NCI-H82 treated with DMSO at 0.1 percent for 48 hours (cell line): ENCODE data around the gene NLRC5.
A peak's percentile ranks its signal among the peaks of the same experiment; 100 is the strongest.
"Not testable (repeated sequence)": the region's sequence is repeated elsewhere in the genome, so short reads cannot be mapped to it uniquely, and the experiment has no call there.

Source experiments
- DNase-seq: peaks from one replicate; lab custom pipeline; 2025; ENCODE audit not compliant: unreplicated experiment; lab: John Stamatoyannopoulos, UW

The NLRC5 gene

DNA sequence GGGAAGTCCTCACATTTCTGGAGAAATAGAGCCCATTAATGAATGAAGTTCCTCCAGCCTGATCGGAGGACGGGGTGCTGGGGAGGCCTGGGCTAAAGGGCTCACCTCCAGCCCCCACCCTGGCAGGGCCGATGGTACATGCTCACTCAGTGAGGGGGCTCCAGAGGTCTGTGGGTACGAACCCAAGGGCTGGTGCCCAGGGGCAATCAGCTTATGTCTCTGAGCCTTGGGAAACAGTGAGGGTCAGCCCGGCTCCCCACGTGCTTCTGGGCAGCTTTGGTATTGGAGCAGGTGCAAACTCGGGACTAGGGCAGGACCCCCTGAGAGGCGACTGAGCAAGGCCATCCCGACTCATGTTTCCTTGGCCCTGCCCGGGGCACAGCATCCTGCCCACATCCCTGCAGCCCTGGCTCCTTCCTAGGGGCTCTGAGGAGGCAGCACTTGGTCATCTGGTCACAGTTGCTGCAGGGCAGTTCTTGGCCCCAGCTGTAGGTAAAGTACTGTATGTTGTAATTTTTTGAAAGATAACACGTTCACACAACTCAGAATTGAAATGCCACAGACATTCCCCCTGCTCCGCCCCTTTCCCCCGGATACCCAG is 28.6 kb upstream of the NLRC5 start:
- no peak for DNase-seq

DNA sequence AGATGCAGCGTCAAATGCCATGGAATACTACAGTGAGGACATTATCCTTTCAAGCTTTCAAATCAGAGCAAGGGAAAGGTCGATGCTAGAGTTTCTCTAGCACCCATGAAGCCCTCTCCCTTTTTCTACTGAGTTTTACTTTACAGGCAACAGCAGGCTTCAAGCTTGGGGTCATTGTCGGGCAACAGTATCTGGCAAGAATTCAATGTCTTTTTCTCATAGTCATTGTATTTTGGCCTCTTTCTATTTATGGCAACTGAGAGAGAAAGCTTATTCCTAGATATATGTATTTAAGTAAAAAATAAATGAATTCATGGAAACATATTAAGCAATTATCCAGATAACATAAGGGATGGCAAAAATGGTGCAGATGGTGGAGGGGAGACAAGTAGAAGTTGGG is 28.0 kb upstream of the NLRC5 start:
- DNase-seq = no peak

DNA sequence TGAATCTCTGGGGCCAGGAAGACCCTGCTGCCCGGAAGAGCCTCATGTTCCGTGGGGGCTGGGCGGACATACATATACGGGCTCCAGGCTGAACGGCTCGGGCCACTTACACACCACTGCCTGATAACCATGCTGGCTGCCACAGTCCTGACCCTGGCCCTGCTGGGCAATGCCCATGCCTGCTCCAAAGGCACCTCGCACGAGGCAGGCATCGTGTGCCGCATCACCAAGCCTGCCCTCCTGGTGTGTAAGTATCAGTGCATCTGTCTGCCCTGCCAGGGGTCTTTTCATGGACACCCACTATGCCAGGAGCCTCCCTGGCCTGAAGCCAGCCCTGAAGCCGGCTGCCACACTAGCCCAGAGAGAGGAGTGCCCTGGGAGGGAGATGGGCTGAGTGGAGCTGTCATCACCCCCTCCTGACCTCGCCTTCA is 27.5 kb upstream of the NLRC5 start, which contains the start of gene CETP:
CETP (plus strand) TSS at position 100 of the 431 bp plus-strand sequence; CDS start at position 130, 30 bp downstream.
- no peak for DNase-seq

DNA sequence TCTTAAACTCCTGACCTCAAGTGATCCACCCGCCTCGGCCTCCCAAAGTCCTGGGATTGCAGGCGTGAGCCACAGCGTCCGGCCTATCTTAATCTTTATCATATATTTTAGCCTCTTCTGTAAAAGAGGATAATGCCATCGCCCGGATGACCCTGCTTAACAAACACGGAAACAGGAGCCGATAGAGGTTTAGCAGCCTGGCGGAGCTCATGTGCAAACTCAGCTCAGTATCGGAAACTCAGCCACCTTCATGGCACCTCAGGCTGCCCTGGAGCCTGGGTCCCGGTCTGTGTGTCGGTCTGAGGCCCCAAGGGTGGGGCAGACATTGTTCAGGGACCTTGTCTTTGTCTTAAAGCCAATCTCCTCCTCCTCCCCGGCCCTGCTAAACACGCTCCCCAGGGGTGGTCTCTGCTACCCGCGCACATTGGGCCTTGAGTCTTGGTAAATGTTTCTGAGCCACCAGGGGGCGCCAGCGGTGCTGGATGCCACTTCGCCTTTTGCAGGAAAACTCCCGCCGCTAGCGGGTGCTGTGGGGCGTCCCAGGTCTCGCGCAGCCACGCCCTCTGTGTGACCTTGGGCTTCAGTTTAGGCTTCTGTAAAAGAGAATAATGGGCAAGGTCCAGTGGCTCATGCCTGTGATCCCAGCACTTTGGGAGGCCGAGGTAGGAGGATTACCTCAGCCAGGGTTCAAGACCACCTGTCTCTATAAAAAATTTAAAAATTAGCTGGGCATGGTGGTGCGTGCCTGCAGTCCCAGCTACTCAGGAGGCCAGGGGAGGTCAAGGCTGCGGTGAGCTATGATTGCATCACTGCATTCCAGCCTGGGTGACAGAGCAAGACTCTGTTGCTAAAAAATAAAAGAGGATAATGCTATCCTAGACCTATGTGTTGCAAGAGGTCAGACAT is 24.9 kb upstream of the NLRC5 start:
- DNase-seq = peak; percentile 20

DNA sequence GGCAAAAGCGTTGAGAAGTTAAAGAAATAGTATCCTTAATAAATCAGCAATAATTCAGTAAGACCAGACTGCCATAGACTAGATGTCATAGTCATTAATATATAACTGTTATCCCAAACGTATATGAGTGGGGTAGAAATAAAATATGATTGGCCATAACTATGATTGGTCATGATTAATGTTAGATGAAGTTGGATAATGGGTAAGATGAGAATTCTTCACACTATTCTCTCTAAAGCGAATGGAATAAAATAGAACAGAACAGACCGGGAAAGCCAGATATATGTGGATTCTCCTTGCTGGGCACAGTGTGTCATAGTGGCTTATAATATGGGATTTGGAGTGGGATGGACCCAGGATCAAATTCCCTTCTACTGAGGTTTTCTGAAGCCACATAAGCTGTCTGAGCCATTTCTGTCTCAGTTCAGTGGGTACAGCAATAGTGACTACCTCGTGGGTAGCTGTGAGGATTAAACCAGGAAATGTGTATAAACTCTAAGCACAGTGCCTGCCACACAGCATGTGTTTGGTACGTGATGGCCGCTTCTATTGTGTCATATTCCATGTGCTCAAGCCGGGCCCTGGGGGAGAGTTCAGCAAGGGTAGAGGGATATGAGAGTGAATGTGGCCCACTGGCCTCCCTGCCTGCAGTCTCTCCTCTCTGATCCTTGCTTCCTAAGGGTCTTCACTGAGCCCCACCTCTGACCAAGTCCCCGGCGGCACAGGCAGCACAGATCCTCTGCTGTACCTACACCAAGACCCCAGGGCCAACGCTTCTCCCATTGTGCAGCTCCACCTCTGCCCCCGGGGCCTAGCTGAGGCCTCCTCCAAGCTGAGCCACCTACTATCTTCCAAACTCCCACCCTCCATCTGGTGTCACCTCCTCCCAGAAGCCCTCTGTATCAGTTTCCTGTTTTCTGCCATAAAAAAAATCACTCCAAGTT is 23.9 kb upstream of the NLRC5 start:
- no peak for DNase-seq

DNA sequence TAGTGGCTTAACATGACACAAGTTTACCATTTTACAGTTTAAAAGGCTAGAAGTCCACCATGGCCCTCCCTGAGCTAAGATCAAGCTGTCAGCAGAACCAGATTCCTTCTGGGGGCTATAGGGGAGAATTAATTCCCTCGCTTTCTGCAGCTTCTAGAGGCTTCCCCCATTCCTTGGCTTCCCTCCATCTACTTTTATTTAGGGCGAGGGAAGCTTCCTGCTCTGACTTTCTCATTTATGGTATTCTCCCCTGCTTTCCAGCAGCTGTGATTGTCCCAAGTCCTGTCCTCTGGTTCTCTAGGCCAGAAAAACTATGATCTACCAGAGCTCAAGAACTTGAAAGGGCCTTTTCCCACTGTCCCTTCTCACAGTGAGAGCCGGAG is 23.3 kb upstream of the NLRC5 start:
- DNase-seq = no peak

DNA sequence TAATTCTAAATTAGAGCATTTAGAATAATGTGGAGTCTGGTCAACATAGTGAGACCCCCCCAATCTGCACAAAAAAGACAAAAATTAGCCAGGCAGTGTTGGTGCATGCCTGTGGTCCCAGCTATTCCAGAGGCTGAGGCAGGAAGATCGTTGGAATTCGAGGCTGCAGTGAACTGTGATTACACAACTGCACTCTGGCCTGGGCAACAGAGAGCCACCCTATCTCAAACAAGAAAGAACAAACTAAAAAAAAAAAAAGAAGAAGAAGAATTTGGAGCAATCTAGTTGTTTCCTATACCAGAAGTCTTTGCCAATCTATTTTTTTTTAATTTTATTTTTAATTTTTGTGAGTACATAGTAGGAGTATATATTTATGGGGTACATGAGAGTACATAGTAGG is 21.6 kb upstream of the NLRC5 start:
- DNase-seq = no peak

DNA sequence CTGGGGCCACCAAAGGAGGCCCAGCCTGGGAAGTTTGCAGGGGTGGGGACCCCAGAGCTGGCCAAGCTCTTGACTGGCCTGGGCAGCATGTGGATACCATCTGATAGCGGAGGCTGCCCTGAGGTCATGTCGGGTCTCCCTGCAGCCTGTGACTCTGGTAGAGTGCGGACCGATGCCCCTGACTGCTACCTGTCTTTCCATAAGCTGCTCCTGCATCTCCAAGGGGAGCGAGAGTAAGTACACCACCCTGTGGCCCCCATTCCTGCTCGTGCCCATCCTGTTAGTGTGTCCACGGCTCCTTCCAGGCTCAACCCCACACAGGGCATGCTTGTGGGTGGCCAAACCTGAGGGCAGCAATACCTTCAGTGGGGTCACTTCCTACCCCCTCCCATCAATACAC is 19.6 kb upstream of the NLRC5 start:
- no peak for DNase-seq

DNA sequence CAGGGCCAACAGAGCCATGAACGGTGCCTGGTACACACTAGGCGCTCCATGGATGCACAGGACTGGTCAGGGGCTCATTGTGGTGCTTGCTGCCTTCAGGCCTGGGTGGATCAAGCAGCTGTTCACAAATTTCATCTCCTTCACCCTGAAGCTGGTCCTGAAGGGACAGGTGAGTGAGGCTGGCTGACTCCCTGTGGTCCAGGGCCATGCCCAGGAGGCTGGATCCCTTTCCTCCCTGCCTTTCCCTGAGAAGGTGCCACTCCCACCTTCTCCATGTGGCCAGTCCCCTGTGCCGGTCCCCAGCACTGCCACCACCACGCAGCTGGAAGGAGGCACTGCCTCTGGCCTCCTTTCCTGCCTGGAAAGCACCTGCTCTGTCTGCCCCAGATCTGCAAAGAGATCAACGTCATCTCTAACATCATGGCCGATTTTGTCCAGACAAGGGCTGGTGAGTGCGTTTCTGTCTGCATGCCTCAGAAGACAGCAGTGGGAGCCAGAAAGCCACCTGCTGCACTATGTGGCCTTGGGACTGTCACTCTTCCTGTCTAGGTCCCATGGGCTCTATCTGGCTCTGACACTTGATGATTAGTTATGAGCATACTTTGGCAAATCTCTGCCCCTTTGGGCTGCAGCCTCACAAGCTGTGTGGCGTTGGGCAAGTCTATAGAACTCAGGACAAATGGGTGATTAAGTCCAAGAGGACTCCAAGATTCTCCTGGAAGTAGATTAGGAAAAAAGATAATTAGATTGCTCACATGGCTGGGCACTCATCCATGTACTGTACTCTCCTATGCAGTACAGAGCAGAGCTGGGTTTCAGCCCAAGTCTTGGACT is 18.2 kb upstream of the NLRC5 start:
- DNase-seq = no peak

DNA sequence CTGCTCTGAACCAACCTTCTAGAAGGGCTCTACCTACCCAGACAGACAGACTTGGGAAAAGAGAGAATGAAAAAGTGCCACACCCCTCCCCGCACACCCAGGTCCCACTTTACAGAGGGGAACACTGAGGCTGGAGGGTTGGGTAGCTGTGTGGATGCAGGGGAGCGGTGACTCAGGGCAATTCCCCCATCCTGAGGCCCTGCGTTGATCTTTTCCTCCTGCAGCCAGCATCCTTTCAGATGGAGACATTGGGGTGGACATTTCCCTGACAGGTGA is 17.7 kb upstream of the NLRC5 start:
- no peak for DNase-seq

DNA sequence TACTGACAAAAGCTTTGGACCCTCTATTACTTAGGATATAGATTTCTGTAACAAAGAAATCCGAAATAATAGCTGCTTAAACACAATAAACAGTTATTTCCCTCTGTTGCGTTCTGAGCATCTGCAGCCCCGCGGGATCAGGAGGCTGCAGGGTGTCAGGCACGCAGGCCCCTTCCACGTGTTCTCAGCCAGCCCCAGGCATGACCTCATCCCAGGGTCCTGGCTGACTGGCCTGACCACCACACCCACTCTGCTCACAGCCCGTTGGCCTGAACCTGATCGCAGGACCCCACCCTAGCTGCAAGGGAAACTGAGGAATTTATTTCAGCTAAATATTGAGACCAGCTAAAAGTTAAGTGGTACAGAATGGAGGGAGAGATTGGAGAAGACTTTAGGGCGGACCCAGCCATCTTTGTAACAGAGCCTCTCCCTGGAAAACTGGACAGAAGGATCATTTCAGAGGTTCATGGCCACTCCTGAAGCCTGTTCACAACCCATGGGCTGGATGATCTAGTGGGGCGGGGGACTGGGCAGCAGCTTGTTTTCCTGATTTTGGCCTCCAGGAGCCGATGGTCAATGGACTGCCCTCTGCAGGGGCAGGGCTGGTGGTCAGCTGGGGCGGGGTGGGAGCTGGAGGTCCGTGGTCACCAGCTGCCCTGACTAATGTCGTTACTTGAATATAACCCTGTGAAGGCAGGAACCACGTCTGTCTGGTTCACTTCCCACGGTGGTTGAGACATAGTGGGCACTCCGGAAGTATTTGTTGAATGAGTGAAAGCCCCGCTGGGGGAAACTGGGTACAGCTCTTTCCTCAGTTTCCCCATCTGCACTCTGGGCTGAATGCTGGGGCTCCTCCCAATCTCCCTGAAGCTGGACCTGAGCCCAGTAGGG is 16.7 kb upstream of the NLRC5 start:
- DNase-seq = no peak

DNA sequence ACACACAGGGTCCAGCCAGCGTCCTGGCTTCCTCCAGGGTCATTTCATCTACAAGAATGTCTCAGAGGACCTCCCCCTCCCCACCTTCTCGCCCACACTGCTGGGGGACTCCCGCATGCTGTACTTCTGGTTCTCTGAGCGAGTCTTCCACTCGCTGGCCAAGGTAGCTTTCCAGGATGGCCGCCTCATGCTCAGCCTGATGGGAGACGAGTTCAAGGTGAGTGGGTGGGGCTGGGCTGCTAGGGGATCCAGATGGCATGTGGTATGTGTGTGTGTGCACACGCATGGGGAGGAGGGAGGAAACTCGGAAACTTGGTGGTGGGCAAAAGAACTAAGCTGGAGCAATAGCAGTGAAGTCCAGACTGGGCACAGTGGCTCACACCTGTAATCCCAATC is 16.1 kb upstream of the NLRC5 start:
- no peak for DNase-seq

DNA sequence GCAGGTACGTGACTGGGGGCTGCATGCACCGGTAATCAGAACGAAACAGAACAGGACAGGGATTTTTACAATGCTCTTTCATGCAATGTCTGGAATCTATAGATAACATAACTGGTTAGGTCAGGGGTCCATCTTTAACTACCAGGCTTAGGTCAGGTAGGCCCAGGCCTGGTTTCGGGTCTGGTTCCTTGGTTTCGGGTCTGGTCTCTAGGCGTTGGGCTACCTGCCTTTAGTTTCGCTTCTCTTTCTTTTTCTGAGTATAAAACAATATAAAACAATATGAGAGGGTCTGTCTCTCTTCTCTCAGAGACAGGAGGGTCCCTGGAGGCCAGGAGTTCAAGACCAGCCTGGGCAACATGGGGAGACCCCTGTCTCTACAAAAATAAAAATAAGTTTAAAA is 15.5 kb upstream of the NLRC5 start:
- DNase-seq = not testable (repeated sequence)

DNA sequence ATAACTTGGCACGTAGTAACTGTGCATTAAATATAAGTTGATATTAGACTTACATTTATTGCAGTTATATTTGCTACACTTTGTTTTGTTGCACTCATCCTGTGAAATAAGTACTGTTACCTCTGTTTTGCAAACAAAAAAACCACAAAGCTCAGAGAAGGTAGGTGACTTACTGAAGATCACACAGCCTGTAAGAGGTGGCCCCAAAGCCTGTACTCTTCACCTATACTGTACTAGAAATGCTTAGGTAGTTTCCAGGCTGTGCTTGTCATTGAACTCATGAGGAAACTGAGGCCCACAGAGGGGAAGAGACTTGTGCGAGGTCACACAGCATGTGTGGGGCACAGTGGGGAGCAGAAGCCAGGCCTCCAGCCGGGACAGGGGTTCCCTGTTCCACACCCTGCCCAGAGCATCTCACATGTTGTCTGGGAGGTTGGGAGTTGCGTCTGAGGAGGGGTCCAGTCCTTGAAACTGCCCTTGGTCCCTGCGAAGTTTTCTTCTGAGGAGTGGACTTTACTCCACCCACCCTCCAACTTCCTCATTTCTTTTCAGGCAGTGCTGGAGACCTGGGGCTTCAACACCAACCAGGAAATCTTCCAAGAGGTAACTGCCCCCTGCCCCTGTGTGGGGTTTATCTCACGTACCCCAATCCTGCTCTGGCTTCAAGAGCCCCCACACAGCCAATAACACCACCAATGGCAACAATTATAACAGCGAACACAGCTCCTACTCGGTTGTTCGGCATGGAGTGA is 14.6 kb upstream of the NLRC5 start:
- no peak for DNase-seq

DNA sequence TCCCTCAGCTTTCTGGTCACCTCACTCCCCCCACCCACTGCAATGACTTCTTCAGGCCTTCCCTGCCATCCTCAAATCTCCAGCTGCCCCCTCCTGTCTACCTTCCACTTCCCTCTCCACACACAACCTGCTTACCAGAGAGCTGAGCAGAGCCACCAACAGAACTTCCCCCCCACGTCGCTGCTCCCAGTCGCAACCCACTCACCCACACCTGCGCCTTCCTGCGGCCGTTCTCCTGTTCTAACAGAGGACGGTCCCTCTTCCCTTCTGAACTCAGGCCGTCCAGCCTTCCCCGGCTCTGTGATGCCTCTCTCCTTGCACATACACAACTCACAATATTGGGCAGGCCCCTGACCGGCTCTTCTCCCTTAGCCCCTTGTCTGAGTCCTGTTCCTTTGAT is 13.6 kb upstream of the NLRC5 start:
- DNase-seq = no peak

DNA sequence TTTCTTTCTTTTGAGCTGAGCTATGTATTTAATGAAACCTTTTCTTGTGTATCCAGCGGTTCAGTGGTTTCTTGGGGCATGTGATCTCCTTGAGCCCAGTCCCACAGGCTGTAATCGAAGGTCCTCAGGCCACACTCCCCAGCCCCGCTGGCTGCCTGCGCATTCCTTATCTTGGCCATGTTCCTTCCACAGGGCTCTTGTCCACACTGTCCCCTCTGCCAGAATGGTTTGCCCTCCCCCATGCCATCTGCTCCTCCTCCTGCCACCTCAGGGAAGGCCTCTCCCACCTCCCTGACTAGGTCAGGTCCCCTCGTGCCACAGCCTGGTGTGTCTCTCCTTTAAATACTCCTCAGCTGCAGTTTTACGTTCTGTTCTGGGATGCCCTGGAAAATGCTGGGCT is 12.1 kb upstream of the NLRC5 start:
- DNase-seq = no peak

DNA sequence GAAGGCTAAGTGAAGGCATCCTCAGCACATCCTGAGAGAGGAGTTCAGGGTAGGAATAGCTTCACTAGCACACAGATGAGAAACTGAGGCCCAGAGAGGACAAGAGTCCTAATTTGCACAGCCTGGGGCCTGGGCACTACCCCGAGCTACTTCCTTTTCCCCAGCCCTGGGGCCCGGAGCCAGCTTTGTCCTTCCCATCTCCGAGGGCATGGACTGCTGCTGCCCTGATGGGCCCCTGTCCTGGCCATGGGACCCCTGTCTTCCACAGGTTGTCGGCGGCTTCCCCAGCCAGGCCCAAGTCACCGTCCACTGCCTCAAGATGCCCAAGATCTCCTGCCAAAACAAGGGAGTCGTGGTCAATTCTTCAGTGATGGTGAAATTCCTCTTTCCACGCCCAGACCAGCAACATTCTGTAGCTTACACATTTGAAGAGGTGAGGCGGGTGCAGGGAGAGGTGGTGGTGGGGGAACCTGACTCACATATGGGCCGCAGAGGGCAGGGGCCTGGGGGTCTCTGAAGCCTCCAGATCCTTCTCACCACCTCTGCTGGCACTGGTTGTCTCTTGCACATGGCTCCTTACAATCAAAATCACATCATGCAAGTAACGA is 11.4 kb upstream of the NLRC5 start:
- no peak for DNase-seq

DNA sequence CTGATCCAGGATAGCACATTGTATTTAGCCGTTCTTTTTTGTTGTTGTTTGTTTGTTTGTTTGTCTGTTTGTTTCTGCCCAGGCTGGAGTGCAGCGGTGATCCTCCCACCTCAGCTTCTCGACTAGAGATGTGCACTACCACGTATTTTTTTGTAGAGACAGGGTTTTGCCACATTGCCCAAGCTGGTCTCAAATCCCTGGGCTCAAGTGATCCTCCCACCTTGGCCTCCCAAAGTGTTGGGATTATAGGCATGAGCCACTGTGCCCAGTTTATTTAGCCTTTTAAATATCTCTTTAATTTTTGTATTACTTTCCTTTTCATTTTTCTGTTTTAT is 9.2 kb upstream of the NLRC5 start:
- DNase-seq = no peak
